ENCODE measurements around the gene SLC10A2. TPM values are rescaled to one million over a fixed set of nuclear protein-coding genes. Genes with fewer than 3 reads are reported as not detected.

The SLC10A2 gene
- polyA plus RNA-seq, 1 experiment = not detected

DNA sequence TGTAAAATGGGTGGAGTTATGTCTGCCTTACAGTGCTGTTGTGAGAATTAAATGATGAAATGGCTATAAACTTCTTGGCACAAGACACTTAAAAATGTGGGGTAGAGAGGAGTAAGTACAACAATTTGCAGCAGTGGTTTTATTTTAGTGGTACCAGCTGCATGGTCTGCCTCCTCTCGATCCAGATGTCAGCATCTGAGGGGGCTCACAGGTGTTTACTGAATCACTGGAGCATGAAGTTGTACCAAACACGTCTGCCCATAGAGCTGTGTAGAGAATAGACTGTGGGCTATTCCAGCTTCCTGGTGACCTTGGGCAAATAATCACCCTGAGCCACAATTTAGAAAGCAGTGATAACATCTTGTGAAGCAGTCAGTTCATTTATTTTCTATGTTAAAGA lies 11.1 kb downstream of the SLC10A2 start:
- H3K36me3 ChIP-seq (ENCODE audit: control insufficient read depth, insufficient read depth, low read length) = no peaks in the 10 kb centered on the region
- POLR2A ChIA-PET = no interaction called here
- CTCF ChIA-PET = interaction anchor here (0.6 kb wide), 1 partner anchor 9 kb away, joined by 3 read pairs; no protein-coding TSS in a partner anchor
- TF ChIP-seq CTCF (IDR thresholded peaks at IDR 0.05; ENCODE audit: insufficient read depth, low read depth, low read length) = no peak
- no peaks in the 10 kb centered on the region for H3K27me3 ChIP-seq (ENCODE audit: control insufficient read depth, insufficient read depth, low read length)
- no peak for DNase-seq (ENCODE audit: low read depth)
- no peak overlapping the region for H3K4me3 ChIP-seq (ENCODE audit: low read depth, low read length)

GRCh38 chr13:103046676-103047075 lies 19.5 kb downstream of the SLC10A2 start:
- Histone ChIP-seq H3K27me3 (ENCODE audit: control insufficient read depth, insufficient read depth, low read length) (no peaks in the 10 kb centered on the region), H3K4me3 (ENCODE audit: low read depth, low read length) (no peak overlapping the region), H3K36me3 (ENCODE audit: control insufficient read depth, insufficient read depth, low read length) (no peaks in the 10 kb centered on the region)
- ChIA-PET CTCF (interaction anchor here (0.9 kb wide), 1 partner anchor 8 kb away, joined by 3 read pairs; no protein-coding TSS in a partner anchor), POLR2A (no interaction called here)
- no peak for DNase-seq (ENCODE audit: low read depth)
- no peak for TF ChIP-seq CTCF (IDR thresholded peaks at IDR 0.05; ENCODE audit: insufficient read depth, low read depth, low read length)

DNA sequence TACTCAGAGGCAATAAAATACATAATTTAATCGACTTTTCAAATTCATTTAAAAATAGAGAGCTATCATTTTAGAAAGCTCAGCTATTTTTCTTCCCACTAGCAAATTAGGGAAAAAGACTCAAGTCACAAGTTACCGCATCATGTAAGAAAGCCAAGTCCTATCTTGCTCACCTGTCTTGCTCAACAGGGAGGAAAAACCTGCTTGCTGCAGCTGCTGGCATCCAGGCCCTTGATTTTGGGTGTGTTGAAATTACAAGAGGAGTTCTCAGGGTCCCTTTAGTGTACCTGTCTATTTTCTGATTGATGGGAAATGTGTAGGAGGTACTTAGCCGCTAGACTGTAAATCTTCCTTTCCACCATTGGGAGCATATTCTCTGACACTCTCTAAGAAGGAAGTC lies 22.2 kb downstream of the SLC10A2 start:
- DNase-seq (ENCODE audit: low read depth) = no peak
- H3K36me3 ChIP-seq (ENCODE audit: control insufficient read depth, insufficient read depth, low read length) = no peaks in the 10 kb centered on the region
- CTCF ChIA-PET = no interaction called here
- POLR2A ChIA-PET = no interaction called here
- H3K27me3 ChIP-seq (ENCODE audit: control insufficient read depth, insufficient read depth, low read length) = no peaks in the 10 kb centered on the region
- H3K4me3 ChIP-seq (ENCODE audit: low read depth, low read length) = no peak overlapping the region
- TF ChIP-seq CTCF (IDR thresholded peaks at IDR 0.05; ENCODE audit: insufficient read depth, low read depth, low read length) = no peak

- H3K27me3 ChIP-seq (ENCODE audit: control insufficient read depth, insufficient read depth, low read length) = no peaks in the 10 kb centered on the region; the same call in 1 of the 2 replicates
- ChIA-PET POLR2A (no interaction called here), CTCF (no interaction called here)
- TF ChIP-seq CTCF (IDR thresholded peaks at IDR 0.05; ENCODE audit: insufficient read depth, low read depth, low read length) = no peak
- no peaks in the 10 kb centered on the region for H3K36me3 ChIP-seq (ENCODE audit: control insufficient read depth, insufficient read depth, low read length)
- DNase-seq (ENCODE audit: low read depth) = no peak
- no peak overlapping the region for H3K4me3 ChIP-seq (ENCODE audit: low read depth, low read length)
Observed at GRCh38 chr13:103040006-103040405, 26.2 kb downstream of the SLC10A2 start.

DNA sequence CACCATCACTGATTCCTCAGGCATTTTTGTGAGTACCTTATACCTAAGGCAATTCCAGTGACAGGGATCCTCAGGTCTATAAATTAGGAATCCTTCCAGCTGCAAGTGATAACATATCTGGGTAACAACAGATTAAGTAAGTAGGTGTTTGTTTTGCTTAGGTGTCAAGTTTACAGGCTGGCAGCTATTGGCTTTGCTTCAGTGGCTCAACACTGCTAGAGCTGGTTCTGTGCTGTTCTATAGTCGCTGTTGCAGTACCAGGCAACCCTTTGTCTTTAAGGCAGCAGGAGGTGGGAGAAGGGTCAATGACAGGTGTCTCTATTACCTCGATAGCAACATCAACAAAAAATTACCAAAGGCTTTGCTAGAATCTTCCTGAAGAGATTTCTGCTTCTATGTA lies 27.0 kb downstream of the SLC10A2 start:
- no peak for DNase-seq (ENCODE audit: low read depth)
- Histone ChIP-seq H3K4me3 (ENCODE audit: low read depth, low read length) (no peak overlapping the region), H3K27me3 (ENCODE audit: control insufficient read depth, insufficient read depth, low read length) (no peaks in the 10 kb centered on the region; the same call in 1 of the 2 replicates), H3K36me3 (ENCODE audit: control insufficient read depth, insufficient read depth, low read length) (no peaks in the 10 kb centered on the region)
- TF ChIP-seq CTCF (IDR thresholded peaks at IDR 0.05; ENCODE audit: insufficient read depth, low read depth, low read length) = no peak
- CTCF ChIA-PET = interaction anchor here (0.6 kb wide), 1 partner anchor 11 kb away, joined by 3 read pairs; no protein-coding TSS in a partner anchor
- POLR2A ChIA-PET = no interaction called here
